Esophagus muscularis mucosa (tissue), 4 donors: ENCODE data around the gene GRAMD4. TPM values are rescaled to one million over a fixed set of nuclear protein-coding genes. Genes with fewer than 3 reads are reported as not detected.
"Not testable (repeated sequence)": the region's sequence is repeated elsewhere in the genome, so short reads cannot be mapped to it uniquely, and the experiment has no call there.

ENCODE experiments used
- DNase-seq: peaks from one replicate; pipeline ENCODE4 v3.0.0-alpha.2; 2017; ENCODE audit errors: extremely low spot score
- H3K27ac ChIP-seq, 4 donors: fragments of 200-600 bp; sonication (generic); replicated peaks in 1 of 4; 1 replicate in 3 of 4; 2 replicates in 1 of 4; pipeline ENCODE4 v1.5.1; 2016 to 2019; ENCODE audit warnings: mild to moderate bottlenecking in 1 of 4
- H3K27me3 ChIP-seq, 4 donors: fragments of 200-600 bp; sonication (generic); one replicate each; pipeline versions ENCODE4 v1.5.1 to v1.6.0; 2016 to 2019
- H3K36me3 ChIP-seq, 4 donors: fragments of 200-600 bp; sonication (generic); one replicate each; pipeline ENCODE4 v1.5.1; 2016 to 2019
- H3K4me1 ChIP-seq, 4 donors: fragments of 200-600 bp; sonication (generic); one replicate each; pipeline ENCODE4 v1.5.1; 2016 to 2019
- H3K4me3 ChIP-seq, 4 donors: fragments of 200-600 bp; sonication (generic); 1 replicate in 2 of 4; 2 replicates in 2 of 4; pipeline ENCODE4 v1.5.1; 2016 to 2019; ENCODE audit warnings: mild to moderate bottlenecking in 4 of 4, moderate library complexity in 1 of 4
- H3K9me3 ChIP-seq, 4 donors: fragments of 200-600 bp; sonication (generic); 1 replicate in 3 of 4; 2 replicates in 1 of 4; pipeline ENCODE4 v1.5.1; 2016 to 2019
- EP300 ChIP-seq: sonication (generic); formaldehyde crosslinking; IDR thresholded peaks from one replicate; pipeline ENCODE4 v1.6.1; 2017; ENCODE audit warnings: antibody characterized with exemption
- POLR2A ChIP-seq: fragments of 450-650 bp; IDR thresholded peaks from one replicate; pipeline ENCODE4 v1.6.1; 2017; ENCODE audit warnings: antibody characterized with exemption, moderate library complexity, mild to moderate bottlenecking, low read depth
- POLR2AphosphoS5 ChIP-seq, 2 donors: sonication (generic); formaldehyde crosslinking; IDR thresholded peaks; one replicate each; pipeline ENCODE4 v1.6.1; 2017; ENCODE audit warnings: antibody characterized with exemption in 2 of 2
- WGBS: methylation state at CpG from one replicate; pipeline ENCODE4 v1.1.5; 2018; 5-methylcytosine and 5-hydroxymethylcytosine counted together
- intact Hi-C: fragments of 100-400 bp; cut with DNase I; formaldehyde crosslinking; loops from one replicate; pipeline ENCODE4 v1.15.1; 2023
- total RNA-seq, 4 donors: library from RNA; depleted of rRNA; stranded (reverse); fragments of >200 nt; gene quantifications; one replicate each; pipeline versions ENCODE4 v1.1.0 to v1.2.1, GENCODE V29; 2016
- TF ChIP-seq, protein P1 (sequence below), 3 experiments: fragments of 200-600 bp in 2 of 3; fragments of 450-650 bp in 1 of 3; sonication (generic) in 2 of 3; IDR thresholded peaks; one replicate each; pipeline ENCODE4 v1.5.1; 2017 to 2019; ENCODE audit warnings: antibody characterized with exemption in 3 of 3, mild to moderate bottlenecking in 2 of 3, moderate library complexity in 1 of 3

GRAMD4 gene
- total RNA-seq, 4 donors from 2014 or later, result 20.0 to 126 (median 63.8) TPM

DNA sequence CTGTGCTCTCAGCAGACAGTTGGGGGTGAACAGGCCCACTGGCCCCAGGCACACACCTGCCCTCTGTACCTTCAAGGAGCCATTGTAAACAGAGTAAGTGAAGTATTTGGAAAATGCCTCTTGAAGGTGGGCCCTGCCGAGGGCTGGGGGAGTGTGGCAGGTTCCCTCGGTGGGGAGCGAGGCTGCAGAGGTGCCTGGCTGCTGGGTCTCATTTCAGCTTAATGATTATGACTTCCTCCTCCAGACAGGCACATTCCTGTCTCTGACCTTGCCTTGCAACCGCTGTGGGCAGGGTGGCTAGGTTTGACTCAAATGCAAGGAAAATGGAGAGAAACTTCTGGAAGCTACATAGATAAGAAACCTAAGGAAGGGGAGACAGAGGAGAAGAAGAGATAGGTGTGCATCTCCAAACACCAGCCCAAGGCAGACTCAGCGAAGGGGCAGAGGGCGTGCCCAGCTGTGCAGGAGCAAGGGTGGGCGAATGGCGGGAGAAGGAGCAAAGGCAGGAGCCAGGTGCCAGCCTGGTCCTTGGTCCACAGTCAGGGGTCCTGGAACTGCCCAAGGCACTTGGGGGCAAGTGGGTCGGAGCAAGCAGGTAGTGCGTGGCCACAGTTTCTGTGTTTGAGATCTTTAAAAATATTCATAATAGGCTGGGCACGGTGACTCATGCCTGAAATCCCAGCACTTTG, 14.0 kb downstream of the GRAMD4 start:
- H3K9me3 ChIP-seq, result no peaks in the 10 kb centered on the region
- DNase-seq, result no peak
- H3K27me3 ChIP-seq, result no peaks in the 10 kb centered on the region
- peaks cover 15 to 20% (median 19%) of the 10 kb centered on the region in 4 donors for H3K4me1 ChIP-seq
- WGBS, result 85% methylated on average over 10 of the region's 11 CpGs
- intact Hi-C loops, result no loop called here
- no peak overlapping the region for H3K27ac ChIP-seq
- H3K4me3 ChIP-seq, result no peak overlapping the region
- TF ChIP-seq, protein P1, sequence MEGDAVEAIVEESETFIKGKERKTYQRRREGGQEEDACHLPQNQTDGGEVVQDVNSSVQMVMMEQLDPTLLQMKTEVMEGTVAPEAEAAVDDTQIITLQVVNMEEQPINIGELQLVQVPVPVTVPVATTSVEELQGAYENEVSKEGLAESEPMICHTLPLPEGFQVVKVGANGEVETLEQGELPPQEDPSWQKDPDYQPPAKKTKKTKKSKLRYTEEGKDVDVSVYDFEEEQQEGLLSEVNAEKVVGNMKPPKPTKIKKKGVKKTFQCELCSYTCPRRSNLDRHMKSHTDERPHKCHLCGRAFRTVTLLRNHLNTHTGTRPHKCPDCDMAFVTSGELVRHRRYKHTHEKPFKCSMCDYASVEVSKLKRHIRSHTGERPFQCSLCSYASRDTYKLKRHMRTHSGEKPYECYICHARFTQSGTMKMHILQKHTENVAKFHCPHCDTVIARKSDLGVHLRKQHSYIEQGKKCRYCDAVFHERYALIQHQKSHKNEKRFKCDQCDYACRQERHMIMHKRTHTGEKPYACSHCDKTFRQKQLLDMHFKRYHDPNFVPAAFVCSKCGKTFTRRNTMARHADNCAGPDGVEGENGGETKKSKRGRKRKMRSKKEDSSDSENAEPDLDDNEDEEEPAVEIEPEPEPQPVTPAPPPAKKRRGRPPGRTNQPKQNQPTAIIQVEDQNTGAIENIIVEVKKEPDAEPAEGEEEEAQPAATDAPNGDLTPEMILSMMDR (IDR thresholded peaks at IDR 0.05), result no peak
- TF ChIP-seq EP300, result no peak
- no peak for TF ChIP-seq POLR2A
- TF ChIP-seq POLR2AphosphoS5 (IDR thresholded peaks at IDR 0.05), result no peak
- H3K36me3 ChIP-seq, result peaks cover 0 to 20% (median 6%) of the 10 kb centered on the region in 4 donors

DNA sequence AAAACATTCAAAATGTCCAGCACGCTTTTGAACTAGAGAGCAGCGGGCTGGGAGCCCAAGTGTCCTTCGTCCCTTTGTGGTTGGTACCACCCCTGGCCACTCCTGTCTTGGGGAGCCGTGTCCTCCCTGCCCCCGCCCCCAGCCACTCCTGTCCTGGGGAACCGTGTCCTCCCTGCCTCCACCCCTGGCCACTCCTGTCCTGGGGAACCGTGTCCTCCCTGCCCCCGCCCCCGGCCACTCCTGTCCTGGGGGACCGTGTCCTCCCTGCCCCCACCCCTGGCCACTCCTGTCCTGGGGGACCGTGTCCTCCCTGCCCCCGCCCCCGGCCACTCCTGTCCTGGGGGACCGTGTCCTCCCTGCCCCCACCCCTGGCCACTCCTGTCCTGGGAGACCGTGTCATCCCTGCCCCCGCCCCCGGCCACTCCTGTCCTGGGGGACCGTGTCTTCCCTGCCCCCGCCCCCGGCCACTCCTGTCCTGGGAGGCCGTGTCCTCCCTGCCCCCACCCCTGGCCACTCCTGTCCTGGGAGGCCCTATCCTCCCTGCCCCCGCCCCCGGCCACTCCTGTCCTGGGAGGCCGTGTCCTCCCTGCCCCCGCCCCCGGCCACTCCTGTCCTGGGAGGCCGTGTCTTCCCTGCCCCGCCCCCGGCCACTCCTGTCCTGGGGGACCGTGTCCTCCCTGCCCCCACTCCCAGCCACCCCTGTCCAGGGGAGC, 14.9 kb downstream of the GRAMD4 start:
- 48% methylated on average over 22 of the region's 30 CpGs for WGBS
- H3K27ac ChIP-seq, DNase-seq, H3K27me3 ChIP-seq, intact Hi-C loops, H3K9me3 ChIP-seq, H3K4me3 ChIP-seq: not testable (repeated sequence)
- H3K4me1 ChIP-seq, result peaks cover 18 to 29% (median 25%) of the 10 kb centered on the region in 4 donors
- H3K36me3 ChIP-seq, result peaks cover 0 to 10% (median 5%) of the 10 kb centered on the region in 4 donors

DNA sequence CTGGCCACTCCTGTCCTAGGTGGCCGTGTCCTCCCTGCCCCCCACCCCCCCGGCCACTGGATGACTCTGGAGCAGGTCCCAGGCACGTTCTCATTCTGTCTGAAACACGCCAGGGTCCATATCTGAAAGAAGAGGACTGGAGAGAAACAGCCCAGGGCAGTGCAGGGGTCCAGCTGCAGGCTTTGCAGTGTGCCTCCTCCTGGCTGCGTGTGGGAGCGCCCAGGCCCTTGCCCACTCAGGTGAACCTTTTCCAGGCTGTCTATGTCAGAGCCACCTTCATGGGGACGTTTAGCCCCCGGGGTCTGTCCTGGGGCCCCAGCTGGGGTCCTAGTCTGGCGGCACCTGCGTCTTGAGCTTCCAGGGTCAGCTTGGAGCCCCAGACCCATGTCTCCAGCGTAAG, 15.6 kb downstream of the GRAMD4 start:
- no peak for DNase-seq
- peaks cover 0 to 4% (median 2%) of the 10 kb centered on the region in 4 donors for H3K36me3 ChIP-seq
- no peak for TF ChIP-seq POLR2AphosphoS5 (IDR thresholded peaks at IDR 0.05)
- TF ChIP-seq POLR2A, result no peak
- TF ChIP-seq, protein P1 (IDR thresholded peaks at IDR 0.05), result no peak
- TF ChIP-seq EP300, result no peak
- no peak overlapping the region for H3K4me3 ChIP-seq
- WGBS, result no CpG with 5 or more reads among the region's 11 CpGs
- H3K9me3 ChIP-seq, result no peaks in the 10 kb centered on the region
- peak overlapping the region in 1 of 4 donors; percentile 13 for H3K27ac ChIP-seq
- H3K27me3 ChIP-seq, result no peaks in the 10 kb centered on the region
- intact Hi-C loops, result no loop called here
- H3K4me1 ChIP-seq, result peaks cover 18 to 34% (median 29%) of the 10 kb centered on the region in 4 donors

DNA sequence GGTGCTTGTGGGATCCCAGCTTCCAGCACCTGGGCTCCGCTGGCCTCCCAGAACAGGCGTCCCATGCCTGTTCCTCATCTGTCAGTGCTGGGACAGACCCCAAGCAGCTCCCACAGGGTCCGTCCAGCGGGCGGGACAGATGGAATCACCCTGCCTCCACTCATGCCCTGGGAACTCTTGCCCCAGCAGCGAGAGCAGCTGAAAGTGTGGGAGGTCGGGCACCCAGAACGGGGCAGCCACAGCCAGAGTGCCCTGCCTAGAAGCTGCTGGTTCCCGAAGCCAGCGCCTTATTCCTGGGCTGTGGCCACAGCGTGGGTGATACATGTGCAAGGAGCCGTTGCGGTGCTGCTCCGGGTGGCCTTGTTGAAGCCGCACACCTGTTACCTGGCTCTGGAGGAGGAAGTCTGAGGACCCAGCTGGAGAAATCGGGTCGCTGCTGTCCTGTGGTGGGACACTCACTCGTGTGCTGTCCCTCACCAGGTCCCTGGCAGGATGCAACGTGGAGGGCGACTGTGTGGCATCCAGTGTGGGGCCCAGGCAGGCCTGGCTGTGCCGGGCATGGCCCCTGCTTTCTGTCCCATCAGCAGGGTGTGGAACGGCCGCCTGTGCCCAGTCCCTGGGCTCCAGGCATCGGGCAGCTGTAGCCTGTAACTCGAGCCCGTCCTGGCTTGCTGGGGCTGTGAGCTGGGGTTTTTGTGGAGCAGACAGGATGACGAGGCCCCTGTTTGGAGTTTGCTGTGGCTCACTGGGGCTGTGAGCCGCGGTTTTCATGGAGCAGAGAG, 16.2 kb downstream of the GRAMD4 start:
- TF ChIP-seq POLR2AphosphoS5 (IDR thresholded peaks at IDR 0.05) (no peak), EP300 (no peak), POLR2A (no peak)
- TF ChIP-seq, protein P1 (IDR thresholded peaks at IDR 0.05), result no peak
- Histone ChIP-seq H3K36me3 (peaks cover 0 to 3% (median 0%) of the 10 kb centered on the region in 4 donors), H3K27me3 (no peaks in the 10 kb centered on the region), H3K9me3 (no peaks in the 10 kb centered on the region), H3K4me3 (no peak overlapping the region), H3K27ac (peak overlapping the region in 1 of 4 donors; percentile 13), H3K4me1 (peaks cover 18 to 41% (median 35%) of the 10 kb centered on the region in 4 donors)
- 78% methylated on average over 14 of the region's 29 CpGs for WGBS
- DNase-seq, result no peak
- intact Hi-C loops, result no loop called here
